Measurements from ENCODE around the gene MLH3.

DNA sequence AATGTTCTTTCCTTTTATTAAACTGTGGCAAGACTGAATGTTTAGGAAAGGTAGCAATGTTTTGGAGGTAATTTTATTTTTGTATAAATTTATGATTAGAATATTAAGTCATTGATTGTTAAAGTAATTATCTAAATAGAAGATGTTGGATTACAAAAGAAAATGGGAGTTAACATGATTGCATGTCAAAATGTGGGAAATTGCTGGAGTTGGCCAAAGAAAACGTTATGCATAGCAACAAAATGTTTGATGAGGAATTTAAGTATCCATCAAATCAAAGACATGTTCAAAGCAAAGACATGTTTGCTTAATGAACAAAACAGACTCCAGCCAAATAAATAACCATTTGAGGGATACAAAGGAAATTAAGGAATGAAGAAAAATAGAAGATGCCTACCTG is 3.2 kb upstream of the MLH3 start:
- TF ChIP-seq, protein P1, sequence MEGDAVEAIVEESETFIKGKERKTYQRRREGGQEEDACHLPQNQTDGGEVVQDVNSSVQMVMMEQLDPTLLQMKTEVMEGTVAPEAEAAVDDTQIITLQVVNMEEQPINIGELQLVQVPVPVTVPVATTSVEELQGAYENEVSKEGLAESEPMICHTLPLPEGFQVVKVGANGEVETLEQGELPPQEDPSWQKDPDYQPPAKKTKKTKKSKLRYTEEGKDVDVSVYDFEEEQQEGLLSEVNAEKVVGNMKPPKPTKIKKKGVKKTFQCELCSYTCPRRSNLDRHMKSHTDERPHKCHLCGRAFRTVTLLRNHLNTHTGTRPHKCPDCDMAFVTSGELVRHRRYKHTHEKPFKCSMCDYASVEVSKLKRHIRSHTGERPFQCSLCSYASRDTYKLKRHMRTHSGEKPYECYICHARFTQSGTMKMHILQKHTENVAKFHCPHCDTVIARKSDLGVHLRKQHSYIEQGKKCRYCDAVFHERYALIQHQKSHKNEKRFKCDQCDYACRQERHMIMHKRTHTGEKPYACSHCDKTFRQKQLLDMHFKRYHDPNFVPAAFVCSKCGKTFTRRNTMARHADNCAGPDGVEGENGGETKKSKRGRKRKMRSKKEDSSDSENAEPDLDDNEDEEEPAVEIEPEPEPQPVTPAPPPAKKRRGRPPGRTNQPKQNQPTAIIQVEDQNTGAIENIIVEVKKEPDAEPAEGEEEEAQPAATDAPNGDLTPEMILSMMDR (conservative IDR thresholded peaks at IDR 0.05; ENCODE audit: low read depth, low read length), result no peak
- no peak for TF ChIP-seq EZH2 (IDR thresholded peaks at IDR 0.05; ENCODE audit: low read length, unreplicated experiment)
